H9 (cell line): ENCODE data around the gene RAP1GAP2. TPM values are rescaled to one million over a fixed set of nuclear protein-coding genes. Genes with fewer than 3 reads are reported as not detected.

Experiments
- DNase-seq: peaks from one replicate; pipeline ENCODE4 v3.0.0-alpha.2; 2017
- H2AFZ ChIP-seq: one replicate; pipeline ENCODE4 v1.6.1; 2013; ENCODE audit warnings: mild to moderate bottlenecking, low read length, control low read depth, moderate library complexity
- H2AK5ac ChIP-seq: 2 replicates; pipeline ENCODE4 v1.6.1; 2013; ENCODE audit warnings: low read length, control low read depth, mixed read lengths; ENCODE audit not compliant: insufficient read length
- H2BK120ac ChIP-seq: one replicate; pipeline ENCODE4 v1.6.1; 2013; ENCODE audit warnings: low read depth, mild to moderate bottlenecking, low read length, control low read depth, inconsistent platforms; ENCODE audit not compliant: poor library complexity, severe bottlenecking
- H2BK12ac ChIP-seq: 2 replicates; pipeline ENCODE4 v1.6.1; 2013; ENCODE audit warnings: low read length, control low read depth, mixed read lengths, low read depth; ENCODE audit not compliant: insufficient read length
- H2BK15ac ChIP-seq: 2 replicates; pipeline ENCODE4 v1.6.1; 2013; ENCODE audit warnings: low read depth, low read length, control low read depth
- H2BK20ac ChIP-seq: one replicate; pipeline ENCODE4 v1.6.1; 2013; ENCODE audit warnings: low read depth, mild to moderate bottlenecking, low read length, control low read depth, inconsistent platforms; ENCODE audit not compliant: poor library complexity, severe bottlenecking
- H2BK5ac ChIP-seq: 2 replicates; pipeline ENCODE4 v1.6.1; 2013; ENCODE audit warnings: low read length, control low read depth, mixed read lengths; ENCODE audit not compliant: insufficient read length
- H3K14ac ChIP-seq: 2 replicates; pipeline ENCODE4 v1.6.1; 2013; ENCODE audit warnings: low read length, control low read depth; ENCODE audit not compliant: insufficient read depth
- H3K18ac ChIP-seq: 2 replicates; pipeline ENCODE4 v1.6.1; 2013; ENCODE audit warnings: low read depth, mild to moderate bottlenecking, mixed read lengths, low read length, control low read depth; ENCODE audit not compliant: insufficient read length
- H3K23ac ChIP-seq: 2 replicates; pipeline ENCODE4 v1.6.1; 2013; ENCODE audit warnings: low read length, control low read depth, mixed read lengths, low read depth; ENCODE audit not compliant: insufficient read length
- H3K23me2 ChIP-seq: 2 replicates; pipeline ENCODE4 v1.6.1; 2013; ENCODE audit warnings: low read depth, mild to moderate bottlenecking, mixed read lengths, low read length, control low read depth; ENCODE audit not compliant: insufficient read length, poor library complexity, severe bottlenecking
- H3K27ac ChIP-seq: 2 replicates; pipeline ENCODE4 v1.5.1; 2013; ENCODE audit warnings: low read length, control low read depth, mixed read lengths, low read depth; ENCODE audit not compliant: insufficient read length
- H3K27me3 ChIP-seq: 2 replicates; pipeline ENCODE4 v1.6.1; 2013; ENCODE audit warnings: low read length, control low read depth, inconsistent platforms; ENCODE audit not compliant: insufficient read depth
- H3K4ac ChIP-seq: 2 replicates; pipeline ENCODE4 v1.6.1; 2013; ENCODE audit warnings: low read depth, mild to moderate bottlenecking, control low read depth, inconsistent platforms, low read length, moderate library complexity
- H3K4me1 ChIP-seq: 2 replicates; pipeline ENCODE4 v1.6.1; 2013; ENCODE audit warnings: low read length, control low read depth, inconsistent platforms; ENCODE audit not compliant: insufficient read depth
- H3K4me2 ChIP-seq: 2 replicates; pipeline ENCODE4 v1.6.1; 2013; ENCODE audit warnings: low read length, control low read depth, mixed read lengths; ENCODE audit not compliant: insufficient read length, insufficient read depth
- H3K56ac ChIP-seq: 2 replicates; pipeline ENCODE4 v1.6.1; 2013; ENCODE audit warnings: low read depth, mild to moderate bottlenecking, mixed read lengths, low read length, control low read depth; ENCODE audit not compliant: insufficient read length
- H3K79me1 ChIP-seq: 2 replicates; pipeline ENCODE4 v1.6.1; 2013; ENCODE audit warnings: low read depth, mild to moderate bottlenecking, moderate library complexity, low read length, control low read depth, inconsistent platforms; ENCODE audit not compliant: insufficient read depth, poor library complexity, severe bottlenecking
- H3K79me2 ChIP-seq: 2 replicates; pipeline ENCODE4 v1.6.1; 2013; ENCODE audit warnings: low read length, control low read depth, inconsistent platforms; ENCODE audit not compliant: insufficient read depth
- H3K9ac ChIP-seq: 2 replicates; pipeline ENCODE4 v1.6.1; 2013; ENCODE audit warnings: low read length, control low read depth, mixed read lengths; ENCODE audit not compliant: insufficient read length; ENCODE audit errors: extremely low read depth
- H3K9me3 ChIP-seq: one replicate; pipeline ENCODE4 v1.6.1; 2013; ENCODE audit warnings: low read depth, low read length, inconsistent platforms; ENCODE audit not compliant: control insufficient read depth
- H3T11ph ChIP-seq: one replicate; pipeline ENCODE4 v1.6.1; 2013; ENCODE audit warnings: mild to moderate bottlenecking, low read length, control low read depth, inconsistent platforms
- H4K20me1 ChIP-seq: one replicate; pipeline ENCODE4 v1.6.1; 2013; ENCODE audit not compliant: control insufficient read depth, insufficient read length, insufficient read depth
- H4K5ac ChIP-seq: 2 replicates; pipeline ENCODE4 v1.6.1; 2013; ENCODE audit warnings: low read depth, mild to moderate bottlenecking, mixed read lengths, low read length, control low read depth; ENCODE audit not compliant: insufficient read length
- H4K8ac ChIP-seq: replicated peaks from 2 replicates; pipeline ENCODE4 v1.6.1; 2013; ENCODE audit warnings: low read length, control low read depth, mixed read lengths, low read depth; ENCODE audit not compliant: insufficient read length
- H4K91ac ChIP-seq: 2 replicates; pipeline ENCODE4 v1.6.1; 2013; ENCODE audit warnings: low read depth, mild to moderate bottlenecking, moderate library complexity, mixed read lengths, low read length, control low read depth; ENCODE audit not compliant: insufficient read length
- H3K27ac Mint-ChIP-seq, 3 experiments: 2 replicates in 2 of 3; 3 replicates in 1 of 3; pipeline ENCODE4 v1.8.0; 2020 to 2021; ENCODE audit warnings: mixed read lengths in 3 of 3, mild to moderate bottlenecking in 1 of 3, moderate library complexity in 1 of 3
- H3K27me3 Mint-ChIP-seq: 2 replicates; pipeline ENCODE4 v1.8.0; 2021; ENCODE audit warnings: low read depth, mild to moderate bottlenecking, moderate library complexity, mixed read lengths
- H3K36me3 Mint-ChIP-seq, 3 experiments: 2 replicates in 2 of 3; 3 replicates in 1 of 3; pipeline ENCODE4 v1.8.0; 2020 to 2021; ENCODE audit warnings: low read depth in 3 of 3, mixed read lengths in 3 of 3; ENCODE audit not compliant: insufficient read depth in 1 of 3
- H3K4me1 Mint-ChIP-seq, 2 experiments: 2 replicates each; pipeline ENCODE4 v1.8.0; 2020; ENCODE audit warnings: mixed read lengths in 2 of 2
- H3K4me3 Mint-ChIP-seq, 2 experiments: 2 replicates in 1 of 2; 3 replicates in 1 of 2; pipeline ENCODE4 v1.8.0; 2020 to 2021; ENCODE audit warnings: mild to moderate bottlenecking in 2 of 2, mixed read lengths in 2 of 2, moderate library complexity in 1 of 2
- H3K9me3 Mint-ChIP-seq, 2 experiments: 2 replicates in 1 of 2; 3 replicates in 1 of 2; pipeline ENCODE4 v1.8.0; 2020; ENCODE audit warnings: mild to moderate bottlenecking in 2 of 2, mixed read lengths in 2 of 2, moderate library complexity in 1 of 2
- WGBS: extraction: QIAGEN DNeasy Blood & Tissue Kit; methylation state at CpG from one replicate; pipeline ENCODE4 v1.1.7; 2013; ENCODE audit warnings: missing lambda C conversion rate, low lambda C conversion rate, mixed read lengths; ENCODE audit not compliant: insufficient read length; ENCODE audit errors: extremely low coverage; 5-methylcytosine and 5-hydroxymethylcytosine counted together
- total RNA-seq: library from RNA; stranded (reverse); gene quantifications from 2 replicates; pipeline ENCODE4 v1.2.1, GENCODE V29; 2021
- TF ChIP-seq, protein P1 (sequence below): fragments of 200-600 bp; sonication (generic); conservative IDR thresholded peaks from 3 replicates; pipeline ENCODE4 v1.8.0; 2021; ENCODE audit warnings: antibody characterized with exemption, mild to moderate bottlenecking

Gene RAP1GAP2
- total RNA-seq, 1 experiment from 2014 or later, result 33.8 TPM

DNA sequence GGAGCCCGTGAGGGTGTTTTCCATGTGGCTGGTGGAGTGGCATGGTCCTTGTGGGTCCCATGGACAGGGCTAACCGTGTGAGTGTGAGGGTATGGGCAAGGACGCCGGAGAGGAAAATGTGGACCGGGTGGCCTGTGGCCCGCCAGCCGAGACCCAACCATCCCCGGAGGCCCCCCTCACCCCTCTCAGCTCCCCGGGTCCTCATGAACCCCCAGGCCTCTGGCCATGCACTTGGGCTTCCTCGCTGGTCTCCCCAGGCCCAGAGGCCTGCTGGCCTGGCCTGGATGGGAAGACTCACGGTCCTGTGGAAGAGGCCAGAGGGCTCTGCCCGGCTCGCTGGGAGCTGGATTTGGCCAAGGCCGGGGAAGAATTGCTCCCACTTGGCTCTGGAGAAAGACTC lies 13.1 kb downstream of the RAP1GAP2 start:
- Mint-ChIP-seq H3K9me3 (no peaks in the 10 kb centered on the region; a peak in 1 of 5 replicates), H3K27me3 (0 out of 2 replicates have a peak, but pooled peaks cover 2% of the 10 kb centered on the region), H3K4me1 (peaks cover 10 to 23% of the 10 kb centered on the region in 2 experiments), H3K4me3 (no peak overlapping the region), H3K27ac (no peak overlapping the region; a peak in 2 of 7 replicates), H3K36me3 (no peaks in the 10 kb centered on the region)
- DNase-seq, result no peak
- H4K8ac ChIP-seq, result no peak overlapping the region
- no CpG with 5 or more reads among the region's 14 CpGs for WGBS
- H3K79me2 ChIP-seq, result no peaks in the 10 kb centered on the region
- no peaks in the 10 kb centered on the region for H3K4me1 ChIP-seq
- no peak overlapping the region for H3K18ac ChIP-seq
- no peak overlapping the region for H3K4me2 ChIP-seq
- no peaks in the 10 kb centered on the region for H3K79me1 ChIP-seq
- H3K23ac ChIP-seq, result no peak overlapping the region
- no peak overlapping the region for H3K9ac ChIP-seq
- no peak overlapping the region for H3K27ac ChIP-seq
- no peak overlapping the region for H2BK15ac ChIP-seq
- no peaks in the 10 kb centered on the region for H4K20me1 ChIP-seq
- no peaks in the 10 kb centered on the region for H3K27me3 ChIP-seq
- no peak overlapping the region for H2AK5ac ChIP-seq
- H3K14ac ChIP-seq, result no peak overlapping the region
- H2AFZ ChIP-seq, result no peak overlapping the region
- no peaks in the 10 kb centered on the region for H3K23me2 ChIP-seq
- H2BK20ac ChIP-seq, result no peak overlapping the region
- no peak overlapping the region for H4K5ac ChIP-seq
- no peak overlapping the region for H3K56ac ChIP-seq
- no peak overlapping the region for H4K91ac ChIP-seq
- no peak overlapping the region for H2BK12ac ChIP-seq
- H2BK5ac ChIP-seq, result no peak overlapping the region
- H3K4ac ChIP-seq, result no peak overlapping the region
- H3K9me3 ChIP-seq, result no peaks in the 10 kb centered on the region
- TF ChIP-seq, protein P1, sequence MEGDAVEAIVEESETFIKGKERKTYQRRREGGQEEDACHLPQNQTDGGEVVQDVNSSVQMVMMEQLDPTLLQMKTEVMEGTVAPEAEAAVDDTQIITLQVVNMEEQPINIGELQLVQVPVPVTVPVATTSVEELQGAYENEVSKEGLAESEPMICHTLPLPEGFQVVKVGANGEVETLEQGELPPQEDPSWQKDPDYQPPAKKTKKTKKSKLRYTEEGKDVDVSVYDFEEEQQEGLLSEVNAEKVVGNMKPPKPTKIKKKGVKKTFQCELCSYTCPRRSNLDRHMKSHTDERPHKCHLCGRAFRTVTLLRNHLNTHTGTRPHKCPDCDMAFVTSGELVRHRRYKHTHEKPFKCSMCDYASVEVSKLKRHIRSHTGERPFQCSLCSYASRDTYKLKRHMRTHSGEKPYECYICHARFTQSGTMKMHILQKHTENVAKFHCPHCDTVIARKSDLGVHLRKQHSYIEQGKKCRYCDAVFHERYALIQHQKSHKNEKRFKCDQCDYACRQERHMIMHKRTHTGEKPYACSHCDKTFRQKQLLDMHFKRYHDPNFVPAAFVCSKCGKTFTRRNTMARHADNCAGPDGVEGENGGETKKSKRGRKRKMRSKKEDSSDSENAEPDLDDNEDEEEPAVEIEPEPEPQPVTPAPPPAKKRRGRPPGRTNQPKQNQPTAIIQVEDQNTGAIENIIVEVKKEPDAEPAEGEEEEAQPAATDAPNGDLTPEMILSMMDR, result no peak
- no peak overlapping the region for H3T11ph ChIP-seq
- H2BK120ac ChIP-seq, result no peak overlapping the region
